ENCODE data around the gene DENND4A.
A peak's percentile ranks its signal among the peaks of the same experiment; 100 is the strongest.

The DENND4A gene

GRCh38 chr15:65796610-65797078 lies 4.6 kb upstream of the DENND4A start:
- no peaks in the 10 kb centered on the region for H3K9me2 ChIP-seq (replicated peaks; ENCODE audit: insufficient read depth, low read length)
- TF ChIP-seq, protein P1, sequence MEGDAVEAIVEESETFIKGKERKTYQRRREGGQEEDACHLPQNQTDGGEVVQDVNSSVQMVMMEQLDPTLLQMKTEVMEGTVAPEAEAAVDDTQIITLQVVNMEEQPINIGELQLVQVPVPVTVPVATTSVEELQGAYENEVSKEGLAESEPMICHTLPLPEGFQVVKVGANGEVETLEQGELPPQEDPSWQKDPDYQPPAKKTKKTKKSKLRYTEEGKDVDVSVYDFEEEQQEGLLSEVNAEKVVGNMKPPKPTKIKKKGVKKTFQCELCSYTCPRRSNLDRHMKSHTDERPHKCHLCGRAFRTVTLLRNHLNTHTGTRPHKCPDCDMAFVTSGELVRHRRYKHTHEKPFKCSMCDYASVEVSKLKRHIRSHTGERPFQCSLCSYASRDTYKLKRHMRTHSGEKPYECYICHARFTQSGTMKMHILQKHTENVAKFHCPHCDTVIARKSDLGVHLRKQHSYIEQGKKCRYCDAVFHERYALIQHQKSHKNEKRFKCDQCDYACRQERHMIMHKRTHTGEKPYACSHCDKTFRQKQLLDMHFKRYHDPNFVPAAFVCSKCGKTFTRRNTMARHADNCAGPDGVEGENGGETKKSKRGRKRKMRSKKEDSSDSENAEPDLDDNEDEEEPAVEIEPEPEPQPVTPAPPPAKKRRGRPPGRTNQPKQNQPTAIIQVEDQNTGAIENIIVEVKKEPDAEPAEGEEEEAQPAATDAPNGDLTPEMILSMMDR (IDR thresholded peaks at IDR 0.05; ENCODE audit: insufficient read depth, low read length, poor library complexity, severe bottlenecking): no peak
- TF ChIP-seq EZH2phosphoT487 (conservative IDR thresholded peaks at IDR 0.05; ENCODE audit: low read length): no peak
- H2AFZ ChIP-seq (ENCODE audit: low read depth, low read length, severe bottlenecking): no peak overlapping the region
- peak overlapping the region; percentile 7 for H3K4me2 ChIP-seq (ENCODE audit: low read depth, low read length, poor library complexity, severe bottlenecking)
- no peak overlapping the region for H3K27ac ChIP-seq (ENCODE audit: low read depth, low read length)
- H3K9ac ChIP-seq (ENCODE audit: low read length): no peak overlapping the region
- no peaks in the 10 kb centered on the region for H3K36me3 ChIP-seq (ENCODE audit: low read length)
- no peak overlapping the region for H3K4me3 ChIP-seq (ENCODE audit: insufficient read depth, low read length, poor library complexity, severe bottlenecking)
- no peaks in the 10 kb centered on the region for H4K20me1 ChIP-seq (ENCODE audit: low read depth, low read length)
- H3K79me2 ChIP-seq (ENCODE audit: insufficient read depth, low read length): peaks cover 13% of the 10 kb centered on the region
- peaks cover 24% of the 10 kb centered on the region for H3F3A ChIP-seq (ENCODE audit: insufficient read depth)
- H3K27me3 ChIP-seq (ENCODE audit: low read length): no peaks in the 10 kb centered on the region
- H3K9me3 ChIP-seq (ENCODE audit: insufficient read depth, low read length): no peaks in the 10 kb centered on the region

- TF ChIP-seq EZH2phosphoT487 (conservative IDR thresholded peaks at IDR 0.05; ENCODE audit: low read length): no peak
- TF ChIP-seq, protein P1 (IDR thresholded peaks at IDR 0.05; ENCODE audit: insufficient read depth, low read length, poor library complexity, severe bottlenecking): no peak
- H3F3A ChIP-seq (ENCODE audit: insufficient read depth): peaks cover 27% of the 10 kb centered on the region
- peak overlapping the region; percentile 9 for H3K4me2 ChIP-seq (ENCODE audit: low read depth, low read length, poor library complexity, severe bottlenecking)
- H3K36me3 ChIP-seq (ENCODE audit: low read length): no peaks in the 10 kb centered on the region
- H3K27ac ChIP-seq (ENCODE audit: low read depth, low read length): no peak overlapping the region
- no peak overlapping the region for H2AFZ ChIP-seq (ENCODE audit: low read depth, low read length, severe bottlenecking)
- H3K9ac ChIP-seq (ENCODE audit: low read length): no peak overlapping the region
- H3K9me3 ChIP-seq (ENCODE audit: insufficient read depth, low read length): no peaks in the 10 kb centered on the region
- no peak overlapping the region for H3K4me3 ChIP-seq (ENCODE audit: insufficient read depth, low read length, poor library complexity, severe bottlenecking)
- H4K20me1 ChIP-seq (ENCODE audit: low read depth, low read length): no peaks in the 10 kb centered on the region
- H3K27me3 ChIP-seq (ENCODE audit: low read length): no peaks in the 10 kb centered on the region
- no peaks in the 10 kb centered on the region for H3K9me2 ChIP-seq (replicated peaks; ENCODE audit: insufficient read depth, low read length)
- H3K79me2 ChIP-seq (ENCODE audit: insufficient read depth, low read length): peaks cover 22% of the 10 kb centered on the region
Observed at GRCh38 chr15:65795663-65796216, 3.6 kb upstream of the DENND4A start.

GRCh38 chr15:65793818-65794104 lies 1.7 kb upstream of the DENND4A start:
- Histone ChIP-seq H3K27ac (ENCODE audit: low read depth, low read length) (no peak overlapping the region), H3K4me2 (ENCODE audit: low read depth, low read length, poor library complexity, severe bottlenecking) (peak overlapping the region; percentile 89), H3K36me3 (ENCODE audit: low read length) (no peaks in the 10 kb centered on the region)

More at GRCh38 chr15:65793818-65794104, 1.7 kb upstream of the DENND4A start:
- Histone ChIP-seq H4K20me1 (ENCODE audit: low read depth, low read length) (peaks cover 3% of the 10 kb centered on the region; the same call in 1 of the 2 replicates), H3K79me2 (ENCODE audit: insufficient read depth, low read length) (peaks cover 42% of the 10 kb centered on the region), H3K27me3 (ENCODE audit: low read length) (no peaks in the 10 kb centered on the region), H3K4me3 (ENCODE audit: insufficient read depth, low read length, poor library complexity, severe bottlenecking) (no peak overlapping the region), H3K9me2 (replicated peaks; ENCODE audit: insufficient read depth, low read length) (no peaks in the 10 kb centered on the region), H3K9ac (ENCODE audit: low read length) (peak overlapping the region; percentile 66), H3F3A (ENCODE audit: insufficient read depth) (peaks cover 45% of the 10 kb centered on the region), H2AFZ (ENCODE audit: low read depth, low read length, severe bottlenecking) (no peak overlapping the region), H3K9me3 (ENCODE audit: insufficient read depth, low read length) (no peaks in the 10 kb centered on the region)
- TF ChIP-seq, protein P1 (IDR thresholded peaks at IDR 0.05; ENCODE audit: insufficient read depth, low read length, poor library complexity, severe bottlenecking): no peak
